Measurements from ENCODE around the gene FXYD3. TPM values are rescaled to one million over a fixed set of nuclear protein-coding genes. Genes with fewer than 3 reads are reported as not detected.
A peak's percentile ranks its signal among the peaks of the same experiment; 100 is the strongest.

FXYD3 gene
- total RNA-seq, 1 experiment from 2014 or later: 17.4 TPM

- TF ChIP-seq ELF1 (IDR thresholded peaks at IDR 0.05; ENCODE audit: borderline replicate concordance, low read depth): no peak
- no peak for TF ChIP-seq FOSL1 (IDR thresholded peaks at IDR 0.05; ENCODE audit: low read depth)
Measured at GRCh38 chr19:35123573-35123972, 8.0 kb downstream of the FXYD3 start (continued).

GRCh38 chr19:35124098-35125060 is 8.8 kb downstream of the FXYD3 start:
- H3K9me2 ChIP-seq (ENCODE audit: insufficient read depth): no peaks in the 10 kb centered on the region
- H3K27ac ChIP-seq (ENCODE audit: low read depth, low read length): peak overlapping the region; percentile 30; the same call in 1 of the 2 replicates
- TSS peak; percentile 69 for BruUV-seq (replicated peaks)
- no peaks in the 10 kb centered on the region for H3K36me3 ChIP-seq (ENCODE audit: control insufficient read depth in 1 of 2, insufficient read depth in 2 of 2, low read length in 2 of 2)
- peaks cover 21 to 47% of the 10 kb centered on the region in 2 experiments for H3K4me1 ChIP-seq (ENCODE audit: control insufficient read depth in 1 of 2, insufficient read depth in 2 of 2, low read length in 2 of 2)
- ChIA-PET POLR2A (interaction anchor here (0.8 to 1.1 kb wide), 3 partner anchors 8 to 17 kb away, joined by 3 read pairs; no protein-coding TSS in a partner anchor), RAD21 (ENCODE audit: low non-redundant PET in 1 of 2, low total read pairs in 2 of 2, uncharacterized antibody in 2 of 2, unreplicated experiment in 2 of 2) (no interaction called here), CTCF (interaction anchor here (0.9 to 1.9 kb wide), 5 partner anchors 9 to 80 kb away, joined by 3 to 12 read pairs (median 10); partner anchors contain the start of genes FXYD3, FXYD7 and LGI4)
- no peaks in the 10 kb centered on the region for H4K20me1 ChIP-seq (ENCODE audit: insufficient read depth)
- peak overlapping the region; percentile 41 to 54 for H3K4me3 ChIP-seq (replicated peaks in 1 of 2; ENCODE audit: low read depth in 1 of 2, low read length in 2 of 2)
- peak; percentile 96 for ATAC-seq
- DNase-seq (ENCODE audit: low read depth, low spot score): peak; percentile 70
- no peak overlapping the region for H2AFZ ChIP-seq (ENCODE audit: low read depth, low read length, poor library complexity, severe bottlenecking)
- peak overlapping the region; percentile 87 for H3K4me2 ChIP-seq (ENCODE audit: low read length)
- intact Hi-C loops (cut with micrococcal nuclease): no loop called here
- H3K27me3 ChIP-seq (ENCODE audit: insufficient read depth, low read length): no peaks in the 10 kb centered on the region
- no peaks in the 10 kb centered on the region for H3K9me3 ChIP-seq (ENCODE audit: control insufficient read depth in 1 of 2, insufficient read depth in 1 of 2, low read depth in 1 of 2, low read length in 2 of 2)
- no peaks in the 10 kb centered on the region for H3K79me2 ChIP-seq (ENCODE audit: insufficient read depth, low read length)
- peak overlapping the region; percentile 46 for H3K9ac ChIP-seq (ENCODE audit: low read length)
- TF ChIP-seq SP1 (IDR thresholded peaks at IDR 0.05; ENCODE audit: low read depth): no peak
- no peak for TF ChIP-seq CBX3 (IDR thresholded peaks at IDR 0.05; ENCODE audit: low read depth)
- TF ChIP-seq ZBTB33 (IDR thresholded peaks at IDR 0.05; ENCODE audit: extremely low read depth, insufficient replicate concordance, low read length): no peak
- no peak for TF ChIP-seq JUND (IDR thresholded peaks at IDR 0.05)
- TF ChIP-seq REST (IDR thresholded peaks at IDR 0.05; ENCODE audit: low read depth): no peak
- no peak for TF ChIP-seq SRF (IDR thresholded peaks at IDR 0.05; ENCODE audit: low read depth)
- TF ChIP-seq RAD21 (IDR thresholded peaks at IDR 0.05; ENCODE audit: low read depth): no peak
- TF ChIP-seq POLR2AphosphoS5 (IDR thresholded peaks at IDR 0.05; ENCODE audit: low read depth, low read length): peak; percentile 80
- TF ChIP-seq ZNF274 (IDR thresholded peaks at IDR 0.05; ENCODE audit: low read depth, low read length): no peak
- TF ChIP-seq CTCF (IDR thresholded peaks at IDR 0.05 in 2 of 3, conservative IDR thresholded peaks at IDR 0.05 in 1 of 3; ENCODE audit: borderline replicate concordance in 1 of 3, insufficient read depth in 1 of 3, low read depth in 2 of 3, low read length in 2 of 3): no peak
- peak; percentile 57 for TF ChIP-seq POLR2A (IDR thresholded peaks at IDR 0.05; ENCODE audit: borderline replicate concordance, extremely low read depth, insufficient read depth, insufficient read length)
- no peak for TF ChIP-seq CEBPB (IDR thresholded peaks at IDR 0.05; ENCODE audit: low read depth)
- TF ChIP-seq MAX (IDR thresholded peaks at IDR 0.05): peak; percentile 45; the same call in 1 of the 2 replicates
- TF ChIP-seq YY1 (IDR thresholded peaks at IDR 0.05; ENCODE audit: extremely low read depth, insufficient replicate concordance, low read depth, low read length): no peak

Data from HCT116 (cell line).